ENCODE data around the gene MOCS1.

Gene MOCS1

GRCh38 chr6:39982720-39983119 lies 48.5 kb upstream of the MOCS1 start:
- CTCF ChIA-PET = interaction anchor here (0.5 to 3.5 kb wide), 5 partner anchors 12 to 352 kb away, joined by 3 to 27 read pairs (median 3); no protein-coding TSS in a partner anchor

More at GRCh38 chr6:39982720-39983119, 48.5 kb upstream of the MOCS1 start:
- H3K9me3 ChIP-seq (ENCODE audit: control insufficient read depth, insufficient read depth, low read depth, low read length) = no peaks in the 10 kb centered on the region
- H3K36me3 ChIP-seq (ENCODE audit: control insufficient read depth in 2 of 2, insufficient read depth in 1 of 2, low read length in 2 of 2) = no peaks in the 10 kb centered on the region
- TF ChIP-seq, protein P1, sequence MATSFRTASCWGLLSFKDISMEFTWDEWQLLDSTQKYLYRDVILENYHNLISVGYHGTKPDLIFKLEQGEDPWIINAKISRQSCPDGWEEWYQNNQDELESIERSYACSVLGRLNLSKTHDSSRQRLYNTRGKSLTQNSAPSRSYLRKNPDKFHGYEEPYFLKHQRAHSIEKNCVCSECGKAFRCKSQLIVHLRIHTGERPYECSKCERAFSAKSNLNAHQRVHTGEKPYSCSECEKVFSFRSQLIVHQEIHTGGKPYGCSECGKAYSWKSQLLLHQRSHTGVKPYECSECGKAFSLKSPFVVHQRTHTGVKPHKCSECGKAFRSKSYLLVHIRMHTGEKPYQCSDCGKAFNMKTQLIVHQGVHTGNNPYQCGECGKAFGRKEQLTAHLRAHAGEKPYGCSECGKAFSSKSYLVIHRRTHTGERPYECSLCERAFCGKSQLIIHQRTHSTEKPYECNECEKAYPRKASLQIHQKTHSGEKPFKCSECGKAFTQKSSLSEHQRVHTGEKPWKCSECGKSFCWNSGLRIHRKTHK (tag by site-specific recombination; IDR thresholded peaks at IDR 0.05) = no peak
- TF ChIP-seq ZNF544 (tag by site-specific recombination; IDR thresholded peaks at IDR 0.05) (no peak), ZNF23 (tag by site-specific recombination; IDR thresholded peaks at IDR 0.05; ENCODE audit: borderline replicate concordance) (no peak), ZNF514 (tag by site-specific recombination; IDR thresholded peaks at IDR 0.05) (no peak), ZNF132 (tag by site-specific recombination; IDR thresholded peaks at IDR 0.05; ENCODE audit: borderline replicate concordance) (no peak), ZNF843 (tag by site-specific recombination; IDR thresholded peaks at IDR 0.05) (no peak), ZNF580 (tag by site-specific recombination; IDR thresholded peaks at IDR 0.05) (no peak), BCL6B (tag by site-specific recombination; IDR thresholded peaks at IDR 0.05) (no peak), KLF7 (tag by site-specific recombination; IDR thresholded peaks at IDR 0.05; ENCODE audit: borderline replicate concordance) (no peak), TSHZ1 (tag by site-specific recombination; IDR thresholded peaks at IDR 0.05; ENCODE audit: borderline replicate concordance) (no peak), ZNF768 (tag by site-specific recombination; IDR thresholded peaks at IDR 0.05) (no peak), SCRT2 (tag by site-specific recombination; IDR thresholded peaks at IDR 0.05) (no peak), KLF17 (tag by site-specific recombination; IDR thresholded peaks at IDR 0.05) (no peak), SETDB1 (IDR thresholded peaks at IDR 0.05; ENCODE audit: insufficient read length, low read length) (no peak), ZNF548 (tag by site-specific recombination; IDR thresholded peaks at IDR 0.05) (no peak)
- TF ChIP-seq, protein P2, sequence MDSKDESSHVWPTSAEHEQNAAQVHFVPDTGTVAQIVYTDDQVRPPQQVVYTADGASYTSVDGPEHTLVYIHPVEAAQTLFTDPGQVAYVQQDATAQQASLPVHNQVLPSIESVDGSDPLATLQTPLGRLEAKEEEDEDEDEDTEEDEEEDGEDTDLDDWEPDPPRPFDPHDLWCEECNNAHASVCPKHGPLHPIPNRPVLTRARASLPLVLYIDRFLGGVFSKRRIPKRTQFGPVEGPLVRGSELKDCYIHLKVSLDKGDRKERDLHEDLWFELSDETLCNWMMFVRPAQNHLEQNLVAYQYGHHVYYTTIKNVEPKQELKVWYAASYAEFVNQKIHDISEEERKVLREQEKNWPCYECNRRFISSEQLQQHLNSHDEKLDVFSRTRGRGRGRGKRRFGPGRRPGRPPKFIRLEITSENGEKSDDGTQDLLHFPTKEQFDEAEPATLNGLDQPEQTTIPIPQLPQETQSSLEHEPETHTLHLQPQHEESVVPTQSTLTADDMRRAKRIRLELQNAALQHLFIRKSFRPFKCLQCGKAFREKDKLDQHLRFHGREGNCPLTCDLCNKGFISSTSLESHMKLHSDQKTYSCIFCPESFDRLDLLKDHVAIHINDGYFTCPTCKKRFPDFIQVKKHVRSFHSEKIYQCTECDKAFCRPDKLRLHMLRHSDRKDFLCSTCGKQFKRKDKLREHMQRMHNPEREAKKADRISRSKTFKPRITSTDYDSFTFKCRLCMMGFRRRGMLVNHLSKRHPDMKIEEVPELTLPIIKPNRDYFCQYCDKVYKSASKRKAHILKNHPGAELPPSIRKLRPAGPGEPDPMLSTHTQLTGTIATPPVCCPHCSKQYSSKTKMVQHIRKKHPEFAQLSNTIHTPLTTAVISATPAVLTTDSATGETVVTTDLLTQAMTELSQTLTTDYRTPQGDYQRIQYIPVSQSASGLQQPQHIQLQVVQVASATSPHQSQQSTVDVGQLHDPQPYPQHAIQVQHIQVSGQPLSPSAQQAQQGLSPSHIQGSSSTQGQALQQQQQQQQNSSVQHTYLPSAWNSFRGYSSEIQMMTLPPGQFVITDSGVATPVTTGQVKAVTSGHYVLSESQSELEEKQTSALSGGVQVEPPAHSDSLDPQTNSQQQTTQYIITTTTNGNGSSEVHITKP (tag by site-specific recombination; IDR thresholded peaks at IDR 0.05) = no peak
- no peak overlapping the region for H3K27ac ChIP-seq (ENCODE audit: extremely low read depth, low read depth, low read length)
- no peak overlapping the region for H3K4me3 ChIP-seq (ENCODE audit: low read depth, low read length)
- POLR2A ChIA-PET = no interaction called here
- no peaks in the 10 kb centered on the region for H3K4me1 ChIP-seq (ENCODE audit: control insufficient read depth, insufficient read depth, low read length)
